T47D (cell line): ENCODE measurements around the gene KLHL3.

ENCODE experiments used
- DNase-seq, 2 experiments: peaks; one replicate each; pipeline versions ENCODE4 v3.0.0 to v3.0.0-alpha.2; 2011 to 2012; ENCODE audit warnings: low read depth in 1 of 2, low spot score in 1 of 2
- JUND ChIP-seq: IDR thresholded peaks from 2 replicates; pipeline ENCODE4 v1.6.1; 2012; ENCODE audit warnings: low read depth
- in situ Hi-C: cut with HindIII; loops from 2 replicates; pipeline ENCODE4 v1.10.0; 2016; ENCODE audit warnings: low sequenced_read_pairs, low pct_unique_long_range_greater_than_20kb

Gene KLHL3

DNA sequence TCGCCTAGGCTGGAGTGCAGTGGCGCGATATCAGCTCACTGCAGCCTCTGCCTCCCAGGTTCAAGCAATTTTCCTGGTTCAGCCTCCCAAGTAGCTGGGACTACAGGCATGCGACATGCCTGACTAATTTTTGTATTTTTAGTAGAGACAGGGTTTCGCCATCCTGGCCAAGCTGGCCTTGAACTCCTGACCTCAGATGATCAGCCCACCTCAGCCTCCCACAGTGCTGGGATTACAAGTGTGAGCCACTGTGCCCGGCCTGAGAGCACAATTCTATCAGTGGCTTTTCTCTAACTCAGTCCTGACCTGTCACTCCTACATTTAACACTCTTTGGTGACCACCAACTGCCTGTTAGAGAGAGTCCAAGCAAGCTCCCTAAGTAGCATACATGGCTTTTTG is 154.1 kb downstream of the KLHL3 start:
- no peak for DNase-seq
- no peak for TF ChIP-seq JUND
- in situ Hi-C loops: no loop called here

DNA sequence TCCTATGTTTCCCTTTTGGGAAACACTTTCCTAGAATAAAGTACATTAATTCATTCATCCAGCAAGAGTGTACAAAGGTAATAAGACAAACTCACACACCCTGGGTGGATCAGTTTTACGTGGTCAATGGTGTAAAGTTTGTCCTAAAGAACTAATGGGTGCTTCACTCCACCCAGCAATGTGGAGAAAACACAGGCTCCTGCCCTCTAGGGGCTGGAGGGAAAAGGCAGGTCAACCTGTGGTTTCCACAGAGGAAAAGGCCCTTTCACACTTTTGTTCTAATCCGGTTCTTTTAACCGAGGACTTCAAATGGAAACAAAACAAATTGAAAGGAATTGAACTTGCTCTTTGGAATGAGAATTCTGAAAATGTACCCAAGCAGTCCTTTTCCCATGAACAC is 155.9 kb downstream of the KLHL3 start:
- in situ Hi-C loops: no loop called here
- TF ChIP-seq JUND: no peak
- peak in 1 of 2 experiments; percentile 24 for DNase-seq

DNA sequence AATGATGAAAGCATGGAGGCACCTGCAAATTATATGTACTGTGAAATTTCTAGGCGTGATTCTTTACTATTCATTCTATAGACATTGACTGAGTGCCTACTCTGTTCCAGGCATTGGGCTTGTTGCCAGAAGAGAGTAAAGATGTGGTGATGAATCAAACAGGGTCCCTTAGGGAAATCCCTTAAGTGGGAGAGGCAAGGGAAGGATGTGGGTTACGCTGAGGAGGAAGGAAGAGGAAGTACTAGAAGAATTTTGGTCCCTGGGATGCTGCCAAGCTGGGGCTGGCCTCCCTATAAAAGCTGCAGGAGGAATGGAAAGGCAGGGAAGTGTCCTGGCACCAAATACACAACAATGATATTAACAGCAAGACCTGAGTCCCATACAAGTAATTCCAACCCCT is 160.0 kb downstream of the KLHL3 start:
- no peak for DNase-seq
- in situ Hi-C loops: no loop called here
- TF ChIP-seq JUND: no peak

DNA sequence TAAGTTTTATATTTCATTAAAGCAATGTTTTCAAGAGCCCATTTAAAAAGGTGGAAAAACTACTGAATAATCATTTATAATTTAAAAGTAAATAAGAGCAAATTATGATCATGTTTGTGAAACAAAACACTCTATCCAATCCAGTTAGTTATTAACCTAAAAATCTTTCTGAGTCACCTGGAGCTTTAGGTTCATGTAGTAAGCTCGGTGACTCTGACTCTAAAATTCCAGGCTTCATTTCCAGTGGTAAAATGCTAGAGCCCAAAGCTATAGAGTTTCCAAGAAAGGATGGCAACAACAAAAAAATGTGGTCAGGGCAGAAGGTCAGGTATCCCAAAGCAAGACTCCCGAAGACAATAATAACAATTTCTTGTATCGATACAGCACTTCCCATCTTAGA is 160.7 kb downstream of the KLHL3 start:
- no peak for DNase-seq
- TF ChIP-seq JUND: no peak
- in situ Hi-C loops: no loop called here

DNA sequence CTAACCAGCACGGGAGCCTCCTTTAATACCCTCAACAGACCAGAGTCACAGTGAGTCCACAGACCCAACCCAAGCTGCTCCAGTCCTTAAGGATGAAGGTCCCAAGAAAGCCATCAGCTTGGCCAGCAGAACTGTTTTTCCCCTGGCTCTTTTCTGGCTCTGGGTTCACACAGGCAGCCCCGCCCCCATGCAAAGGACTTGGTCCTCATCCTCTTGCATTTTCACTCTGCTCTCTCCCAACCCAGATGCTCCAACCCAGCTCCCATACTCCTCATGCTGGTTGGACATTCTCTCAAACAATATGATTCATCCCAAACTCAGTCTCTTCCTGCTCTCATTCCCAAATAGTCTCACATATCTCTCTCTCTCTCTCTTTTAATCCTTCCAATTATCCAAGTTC is 162.5 kb downstream of the KLHL3 start:
- in situ Hi-C loops: no loop called here
- TF ChIP-seq JUND: no peak
- DNase-seq: no peak

DNA sequence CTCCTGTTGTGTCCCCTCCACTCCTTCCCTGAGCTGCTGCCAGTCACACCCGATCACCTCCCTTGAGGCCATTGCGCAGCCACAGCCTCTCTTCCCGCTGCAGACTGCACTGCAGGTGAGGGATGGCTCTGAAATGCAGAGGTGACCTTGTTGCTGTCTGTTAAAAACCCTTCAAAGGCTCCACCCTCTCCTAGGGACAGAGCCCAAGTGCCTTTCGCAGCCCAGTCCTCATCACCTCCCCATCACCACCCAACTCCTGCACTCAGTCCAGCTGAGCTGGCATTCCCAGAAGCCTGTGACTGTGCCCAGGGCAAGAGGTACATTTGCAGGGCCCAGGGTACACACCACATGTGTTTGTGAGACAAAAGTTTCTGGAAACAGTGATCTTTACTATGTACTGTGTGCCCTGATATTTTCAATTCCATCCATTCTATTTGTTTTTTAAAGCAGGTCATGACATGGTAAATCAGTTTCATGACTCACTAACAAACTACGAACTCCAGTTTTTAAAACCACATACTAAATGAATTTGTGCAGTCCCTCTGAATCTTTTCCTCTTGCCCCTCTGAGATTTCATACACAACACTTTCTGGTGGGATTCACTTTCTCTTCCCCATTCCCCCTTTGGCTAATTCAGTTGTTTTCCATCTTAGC is 163.7 kb downstream of the KLHL3 start:
- no peak for DNase-seq
- no peak for TF ChIP-seq JUND
- in situ Hi-C loops: no loop called here

DNA sequence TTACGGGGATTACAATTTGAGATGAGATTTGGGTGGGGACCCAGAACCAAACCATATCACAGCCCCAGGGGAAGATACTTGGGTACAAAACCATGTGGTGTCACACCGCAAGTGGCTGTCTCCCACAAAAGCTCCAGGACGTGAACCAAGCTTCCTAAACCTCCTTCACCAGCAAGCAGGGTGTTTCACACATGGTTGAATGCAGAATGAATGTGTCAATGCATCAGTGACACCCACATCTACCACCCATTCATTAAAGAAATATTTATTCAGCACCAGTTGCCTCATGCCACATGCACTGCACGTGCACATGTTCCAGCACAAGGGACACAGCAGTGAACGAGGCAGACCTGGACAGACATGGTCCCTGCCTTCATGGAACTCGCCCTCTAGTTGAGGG is 165.8 kb downstream of the KLHL3 start:
- in situ Hi-C loops: no loop called here
- TF ChIP-seq JUND: no peak

More for the DNA sequence above, 165.8 kb downstream of the KLHL3 start:
- DNase-seq: no peak
